GM19351 (cell line): ENCODE measurements around the gene ZFHX3.

Source experiments
- ATAC-seq: cut with Tn5 transposase; IDR thresholded peaks from one replicate; pipeline ENCODE4 v1.9.1; 2021; ENCODE audit warnings: mild to moderate bottlenecking, moderate library complexity; ENCODE audit not compliant: unreplicated experiment

ZFHX3 gene

DNA sequence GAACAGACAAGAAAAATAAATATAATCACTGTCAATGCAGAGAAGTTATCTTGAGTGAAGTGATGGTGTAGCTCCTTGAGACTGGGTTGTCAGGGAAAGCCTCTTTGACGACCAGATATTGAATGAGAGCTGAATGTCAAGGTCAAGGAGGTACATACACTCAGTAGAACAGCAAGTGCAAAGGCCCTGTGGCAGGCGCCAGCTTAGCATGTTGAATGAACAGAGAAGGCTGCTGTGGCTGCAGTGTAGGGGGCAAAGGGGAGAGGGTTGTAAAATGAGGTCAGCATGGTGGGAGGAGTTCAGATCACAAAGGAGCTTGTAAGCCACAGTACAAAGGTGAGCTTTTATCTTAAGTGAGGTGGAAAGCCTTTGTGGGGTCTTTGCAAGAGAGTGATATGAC is 111.5 kb downstream of the ZFHX3 start:
- no peak for ATAC-seq

DNA sequence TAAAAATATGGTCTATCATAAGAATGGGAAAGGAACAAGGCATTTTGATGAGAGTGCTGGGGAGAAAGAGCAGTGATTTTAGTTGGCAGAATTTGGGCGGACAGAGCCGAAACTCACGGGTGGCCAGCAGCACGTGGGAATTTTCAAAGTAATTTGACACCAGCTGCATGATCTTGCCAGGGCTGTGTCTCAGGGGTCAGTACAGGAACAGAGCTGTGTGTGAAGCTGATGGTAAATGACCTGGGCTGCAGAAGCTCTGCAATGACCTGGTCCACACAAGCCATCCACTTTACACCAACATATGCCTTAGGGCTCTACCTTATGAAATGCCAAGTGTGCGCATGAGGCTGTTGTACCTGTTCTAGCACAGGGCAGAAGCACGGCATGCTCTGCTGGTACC is 112.0 kb downstream of the ZFHX3 start:
- ATAC-seq = no peak

DNA sequence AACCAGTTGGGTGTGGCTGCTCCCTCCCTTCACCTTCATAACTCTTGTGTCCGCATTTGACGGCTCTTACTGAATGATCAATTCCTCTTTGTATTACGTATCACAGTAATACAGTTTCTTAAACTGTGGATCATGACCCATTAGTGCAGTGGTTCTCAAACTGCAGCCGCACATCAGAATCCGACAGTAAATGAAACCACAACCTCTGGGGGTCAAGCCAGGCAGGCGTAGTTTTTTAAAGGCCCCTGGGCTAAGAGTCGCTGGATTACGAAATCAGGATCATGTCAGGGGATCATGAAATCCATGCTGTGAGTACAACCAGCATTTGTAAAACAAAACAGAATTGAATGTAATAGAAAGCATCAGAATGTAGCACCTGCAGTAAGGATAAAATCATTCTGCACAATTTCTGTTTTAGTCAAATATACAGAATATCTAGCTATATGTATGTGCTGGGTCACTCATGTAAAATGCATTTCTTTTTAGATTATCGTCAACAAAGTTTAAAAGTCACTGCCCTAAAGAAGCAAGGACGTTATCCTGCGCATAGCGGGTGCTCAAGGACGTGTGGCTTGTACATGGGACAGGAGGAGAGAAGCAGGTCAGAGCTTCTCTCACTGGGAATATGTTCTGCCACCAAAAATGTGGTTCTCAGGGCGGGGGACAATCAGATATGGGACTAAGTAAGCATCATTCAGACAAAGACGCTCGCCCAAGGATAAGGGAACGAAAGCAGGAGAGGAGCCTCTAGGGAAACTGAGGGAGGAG is 113.1 kb downstream of the ZFHX3 start:
- ATAC-seq = no peak

DNA sequence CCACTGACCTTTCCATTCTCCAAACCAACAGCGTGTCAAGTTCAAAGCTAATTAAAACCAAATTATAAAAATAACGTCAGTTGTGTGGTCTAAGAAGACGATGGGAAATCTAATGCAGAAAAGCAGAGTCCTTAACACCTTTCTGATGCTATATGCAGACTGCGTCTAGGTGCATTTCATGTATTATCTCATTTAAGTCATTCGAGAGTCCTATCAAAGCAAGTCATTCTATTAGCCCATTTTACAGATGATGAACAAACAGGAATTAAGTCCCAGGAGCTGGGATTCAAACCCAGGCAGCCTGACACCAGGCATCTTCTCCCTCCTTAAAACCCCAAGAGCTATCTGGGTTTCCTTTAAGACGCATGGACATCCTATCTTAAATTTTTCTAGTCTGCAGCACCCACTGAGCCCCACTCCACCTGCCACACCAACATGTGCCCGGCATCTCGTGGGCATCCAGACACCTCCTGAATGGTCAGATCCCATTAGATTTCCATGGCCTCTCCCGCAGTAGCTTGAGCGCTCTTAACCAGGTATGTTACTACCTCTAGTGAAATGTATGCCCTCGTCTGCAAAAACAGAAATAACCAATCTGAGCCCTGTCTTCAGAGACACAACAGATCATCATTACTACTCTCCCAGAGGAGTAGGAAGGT is 115.1 kb downstream of the ZFHX3 start:
- ATAC-seq = no peak

DNA sequence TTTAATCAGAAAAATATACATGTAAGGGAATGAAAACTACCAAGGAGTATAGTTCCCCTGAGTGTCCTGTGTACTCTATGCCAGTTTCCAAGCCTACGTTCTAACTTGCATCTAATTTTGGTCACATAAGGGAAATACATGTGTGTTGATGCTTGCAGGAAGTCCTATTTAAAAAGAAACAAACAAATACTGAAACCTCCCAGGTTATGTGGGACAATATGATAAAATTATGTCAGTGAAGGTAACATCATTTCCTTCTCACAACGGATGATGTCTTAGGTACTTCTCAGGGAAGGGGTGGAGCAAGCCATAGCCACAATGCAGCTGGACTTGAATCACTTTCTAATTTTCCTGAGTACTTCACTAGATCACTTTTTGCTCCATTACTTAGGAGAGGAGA is 115.9 kb downstream of the ZFHX3 start:
- peak; percentile 75 for ATAC-seq

DNA sequence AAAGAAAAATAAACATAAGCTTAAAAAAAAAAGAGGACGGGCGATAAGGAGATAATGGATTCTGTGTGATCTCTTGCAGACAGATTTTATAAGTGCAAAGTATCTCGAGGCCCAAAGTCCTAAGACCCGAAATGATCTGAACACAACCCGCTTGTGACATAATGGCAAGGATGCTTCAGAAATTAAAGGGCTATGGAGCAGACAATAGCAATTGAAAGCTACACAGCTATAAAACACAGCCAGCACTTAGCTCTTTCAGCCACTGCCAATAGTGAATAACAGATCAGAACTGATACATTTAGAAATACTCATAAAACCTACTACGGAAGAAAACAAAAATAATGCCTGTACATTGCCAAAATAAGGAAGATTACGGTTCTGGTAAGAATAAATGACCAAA is 117.5 kb downstream of the ZFHX3 start:
- no peak for ATAC-seq

DNA sequence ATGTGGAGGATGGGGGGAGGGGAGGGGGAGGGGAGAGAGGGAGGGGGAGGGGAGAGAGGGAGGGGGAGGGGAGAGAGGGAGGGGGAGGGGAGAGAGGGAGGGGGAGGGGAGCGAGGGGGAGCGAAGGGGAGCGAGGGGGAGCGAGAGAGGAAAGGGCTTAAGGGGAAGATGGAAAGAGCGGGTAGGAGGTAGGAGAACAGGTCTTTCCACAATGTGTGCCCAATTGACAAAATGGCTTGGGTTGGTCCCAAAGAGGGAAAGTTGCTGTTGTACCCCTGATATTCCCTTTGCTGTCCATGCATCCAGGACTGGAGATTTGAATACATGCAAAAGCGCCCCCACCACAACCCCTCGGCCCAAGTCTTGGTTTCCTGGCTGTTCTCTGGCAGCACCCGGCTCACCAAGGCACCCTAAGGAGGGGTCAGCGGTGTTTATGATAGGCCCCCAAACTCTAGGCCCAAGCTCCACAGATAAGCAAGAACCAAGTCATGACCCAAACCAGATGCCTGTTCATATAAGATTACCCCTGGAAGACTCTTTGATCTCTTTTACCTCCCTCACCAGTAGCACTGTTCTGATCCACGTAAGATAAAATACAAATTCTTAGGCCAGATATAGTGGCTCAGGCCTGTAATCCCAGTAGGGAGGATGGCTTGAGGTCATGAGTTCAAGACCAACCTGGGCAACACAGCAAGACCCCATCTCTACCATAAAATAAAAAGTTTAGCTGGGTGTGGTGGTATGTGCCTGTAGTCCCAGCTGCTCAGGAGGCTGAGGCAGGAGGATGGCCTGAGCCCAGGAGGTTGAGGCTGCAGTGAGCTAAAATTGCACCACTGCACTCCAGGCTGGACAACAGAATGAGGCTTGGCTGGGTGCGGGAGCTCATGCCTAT is 119.6 kb downstream of the ZFHX3 start:
- ATAC-seq = no peak

DNA sequence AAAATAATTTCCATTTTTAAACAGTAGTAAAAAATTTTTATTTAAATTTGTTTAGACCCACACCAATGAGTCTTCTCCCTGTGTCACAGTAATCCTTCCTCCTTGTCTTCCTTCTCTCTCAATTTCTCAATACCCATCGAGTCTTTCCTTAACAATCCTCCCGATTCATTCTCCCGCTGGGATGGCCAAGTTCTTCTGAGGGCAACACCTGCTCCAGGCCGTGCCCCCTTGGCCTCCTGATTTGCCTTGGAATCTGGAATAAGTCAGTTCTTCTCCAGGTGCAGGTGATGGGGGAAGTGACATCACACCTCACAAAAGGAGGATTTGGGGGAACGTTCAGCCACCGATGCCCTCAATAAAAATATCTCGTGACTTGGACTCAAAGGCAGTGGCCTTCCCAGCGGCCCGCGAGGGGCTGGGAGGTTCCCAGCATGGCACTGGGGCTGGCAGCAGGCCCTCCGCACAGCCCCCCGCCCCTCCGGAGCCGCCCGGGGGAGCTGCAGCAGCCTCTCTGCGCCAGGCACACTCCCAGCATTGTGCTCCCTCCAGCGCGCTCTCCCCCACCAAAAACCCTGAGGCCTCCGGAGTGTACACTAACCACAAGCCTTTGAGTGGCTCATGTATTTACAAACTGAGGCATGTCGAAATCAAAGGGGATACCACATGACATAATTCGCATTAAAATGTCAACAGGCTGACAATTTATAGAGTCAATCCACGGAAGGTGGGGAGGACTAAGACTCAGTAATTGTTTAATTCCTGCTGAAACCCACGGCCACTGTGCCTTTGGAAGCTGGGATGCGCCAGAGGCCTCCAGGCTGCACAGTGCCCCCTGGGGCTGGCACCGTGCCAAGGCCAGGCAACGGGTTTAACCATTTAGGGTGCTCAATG is 120.5 kb downstream of the ZFHX3 start:
- no peak for ATAC-seq

DNA sequence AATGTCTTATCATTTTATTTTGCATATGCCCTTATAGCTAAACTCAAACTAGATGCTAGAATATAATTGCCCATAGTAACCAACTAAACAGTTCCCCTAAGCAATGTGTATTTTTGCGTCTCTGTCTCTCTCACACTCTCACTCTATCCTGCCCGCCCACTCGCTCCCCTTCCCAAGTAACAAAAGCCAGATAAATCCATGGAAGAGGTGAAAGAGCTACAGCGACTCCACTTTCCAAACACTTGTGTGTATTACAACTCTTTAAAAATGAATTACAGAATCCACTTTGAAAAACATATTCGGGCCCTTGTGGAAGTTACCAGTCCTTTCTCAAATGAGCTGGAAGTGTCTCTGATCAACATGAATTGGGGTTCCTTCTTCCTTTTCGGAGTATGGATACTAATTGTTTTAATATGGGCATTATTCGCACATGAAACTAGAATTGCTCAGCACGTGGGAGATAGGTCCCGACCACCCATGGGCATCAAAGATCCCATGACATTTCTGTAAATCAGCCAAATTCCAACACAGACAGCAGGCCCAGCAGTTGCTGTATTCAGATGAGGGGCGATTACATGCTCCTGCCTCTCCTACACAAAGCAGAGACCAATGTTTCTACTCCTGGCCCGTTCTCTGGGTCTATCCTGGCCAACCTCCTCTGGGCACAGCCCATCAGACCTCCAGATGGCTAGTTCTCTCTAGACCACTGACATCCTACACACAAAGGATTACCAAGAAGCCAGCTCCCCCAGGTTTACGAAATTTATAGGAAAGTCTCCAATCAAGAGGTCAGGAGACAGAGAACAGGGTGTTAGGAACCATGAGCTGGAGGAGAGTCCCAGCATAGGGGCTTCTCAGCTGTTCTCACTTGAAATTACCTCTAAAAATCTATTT is 121.5 kb downstream of the ZFHX3 start:
- no peak for ATAC-seq

DNA sequence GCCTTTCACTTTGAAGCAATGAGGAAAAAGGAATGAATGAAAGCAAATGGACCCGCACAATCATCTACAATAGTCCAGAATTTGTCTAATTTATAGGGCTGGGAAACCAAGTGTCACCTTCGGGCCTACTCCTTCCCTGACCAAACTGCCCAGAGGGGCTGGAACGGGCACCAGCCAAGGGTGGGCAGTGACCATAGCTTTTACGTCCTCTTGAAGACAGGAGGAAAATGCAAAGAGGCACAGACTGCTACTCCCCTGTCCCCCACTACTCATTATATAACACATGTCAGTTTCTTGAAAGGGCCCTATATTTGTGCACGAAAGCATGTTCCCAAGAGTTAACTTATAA is 122.3 kb downstream of the ZFHX3 start:
- no peak for ATAC-seq

DNA sequence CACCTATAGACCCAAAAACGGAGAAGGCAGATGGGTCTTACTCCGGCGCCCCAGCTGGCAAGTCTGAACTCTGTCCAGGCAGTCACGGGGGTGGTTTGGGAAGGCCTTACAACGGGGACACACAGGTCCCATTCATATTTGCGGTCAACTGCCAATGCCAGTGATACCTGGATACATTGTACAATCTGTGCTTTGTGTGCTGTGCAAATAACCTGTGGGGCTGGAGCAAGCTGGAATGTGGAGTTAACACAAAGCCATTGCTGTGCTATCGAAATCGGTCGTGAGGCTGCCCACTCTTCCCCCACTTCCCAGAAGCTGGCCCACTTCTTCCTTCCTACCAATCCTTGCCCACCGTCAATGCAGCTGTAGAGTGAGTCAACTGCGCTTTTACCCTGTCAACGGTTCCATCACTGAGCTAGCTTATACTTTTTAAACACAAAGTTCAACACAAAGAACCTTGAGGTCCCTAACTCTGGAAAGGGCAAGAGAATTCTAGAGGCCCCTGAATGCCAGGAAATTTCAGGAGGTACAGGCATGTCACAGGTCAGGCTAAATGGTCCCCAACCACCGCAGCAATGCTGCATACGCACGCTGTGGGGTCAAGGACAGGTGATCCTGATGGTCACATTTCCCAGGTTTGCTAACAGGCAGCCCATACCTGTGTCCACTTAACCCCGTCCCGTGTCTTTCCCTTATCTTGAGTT is 122.8 kb downstream of the ZFHX3 start:
- no peak for ATAC-seq

DNA sequence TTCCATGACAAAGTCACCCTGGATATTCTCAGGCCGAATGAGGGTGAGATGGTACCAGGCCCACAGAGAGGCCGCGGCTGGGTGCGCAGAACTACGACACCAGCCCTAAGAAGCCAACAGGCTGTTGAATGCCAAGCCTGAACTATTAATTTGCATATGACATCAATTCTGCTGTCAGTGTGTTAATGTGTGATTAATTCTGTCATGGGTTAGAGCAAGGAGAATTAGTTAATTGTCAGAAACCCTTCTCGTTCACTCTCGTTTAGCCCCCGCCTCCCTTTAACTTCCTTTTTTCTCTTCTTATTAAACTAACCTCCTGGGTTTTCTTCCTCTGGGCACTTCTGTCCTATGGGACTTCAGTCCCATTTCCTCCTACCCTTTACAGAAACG is 123.4 kb downstream of the ZFHX3 start:
- no peak for ATAC-seq

DNA sequence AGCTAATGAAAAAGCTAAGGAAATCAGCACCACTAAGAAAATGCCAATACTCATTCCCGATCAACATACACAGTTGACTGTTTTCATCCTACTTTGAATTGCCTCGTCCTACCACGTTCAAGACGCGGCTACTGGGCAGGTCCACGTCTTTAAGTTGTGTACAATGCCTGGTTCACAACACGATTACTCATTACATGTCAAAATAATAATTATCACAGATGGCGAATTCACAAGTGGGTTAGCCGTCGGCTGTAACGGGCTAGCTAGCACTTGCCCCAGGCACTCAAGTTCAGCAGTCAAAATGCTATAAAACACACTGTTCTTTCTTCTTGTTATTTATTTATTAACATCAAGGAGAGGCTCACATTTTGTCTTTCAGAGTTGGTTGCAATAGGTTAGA is 124.2 kb downstream of the ZFHX3 start:
- ATAC-seq = no peak

DNA sequence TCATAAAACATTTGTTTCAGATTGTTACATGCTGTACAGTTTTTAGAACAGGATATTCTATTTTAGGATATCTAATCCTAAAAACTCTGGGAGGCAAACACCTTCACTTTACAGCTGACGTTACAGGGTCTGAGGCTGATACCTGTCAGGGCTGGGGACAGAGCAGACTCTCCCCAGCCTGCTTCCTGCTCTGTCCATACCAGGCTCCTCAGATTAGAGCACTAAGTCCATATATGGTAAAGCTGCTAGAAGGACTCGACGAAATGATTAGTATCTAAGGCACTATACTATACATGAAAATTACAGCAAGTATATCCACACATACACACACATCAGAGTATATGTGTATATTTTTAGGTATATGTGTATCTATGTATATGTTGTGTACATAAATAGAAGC is 125.2 kb downstream of the ZFHX3 start:
- ATAC-seq = no peak

DNA sequence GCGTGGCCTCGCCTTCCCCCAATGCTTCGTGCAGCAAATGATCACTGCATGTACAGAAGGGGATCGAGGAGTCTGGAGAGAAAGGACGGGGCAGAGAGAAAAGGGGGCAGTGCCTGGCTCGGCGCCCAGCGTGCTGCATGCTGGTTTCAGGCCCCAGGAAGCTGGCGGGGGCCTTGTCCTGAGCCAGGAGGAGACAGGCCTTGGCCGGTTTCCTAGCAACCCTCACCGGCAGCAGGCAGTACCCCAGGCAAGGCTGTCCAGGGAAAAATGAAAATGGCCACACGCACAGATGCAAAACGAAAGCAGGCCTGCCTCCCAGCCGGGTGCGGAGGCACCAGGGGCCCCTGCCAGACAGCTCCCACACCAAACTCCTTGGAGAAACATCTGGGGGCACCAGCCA is 126.3 kb downstream of the ZFHX3 start:
- no peak for ATAC-seq

DNA sequence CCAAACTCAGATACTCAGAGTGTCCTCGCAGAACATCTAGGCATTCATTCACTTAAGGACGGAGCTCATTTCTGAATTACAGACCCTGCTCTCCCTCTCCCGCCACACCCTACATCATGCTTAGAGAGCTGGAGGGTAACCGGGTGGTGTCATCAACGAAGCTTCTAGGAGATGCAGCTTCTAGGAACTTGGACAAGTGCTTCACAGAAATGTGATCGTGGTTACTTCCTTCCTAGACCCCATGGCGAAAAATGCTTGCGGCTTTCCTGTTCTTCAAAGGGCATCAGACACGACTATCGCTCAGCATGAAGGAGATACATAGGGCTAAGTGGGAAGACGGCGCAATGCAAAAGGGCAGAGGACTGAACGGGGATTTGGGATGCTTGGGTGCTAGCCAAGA is 126.8 kb downstream of the ZFHX3 start:
- no peak for ATAC-seq

DNA sequence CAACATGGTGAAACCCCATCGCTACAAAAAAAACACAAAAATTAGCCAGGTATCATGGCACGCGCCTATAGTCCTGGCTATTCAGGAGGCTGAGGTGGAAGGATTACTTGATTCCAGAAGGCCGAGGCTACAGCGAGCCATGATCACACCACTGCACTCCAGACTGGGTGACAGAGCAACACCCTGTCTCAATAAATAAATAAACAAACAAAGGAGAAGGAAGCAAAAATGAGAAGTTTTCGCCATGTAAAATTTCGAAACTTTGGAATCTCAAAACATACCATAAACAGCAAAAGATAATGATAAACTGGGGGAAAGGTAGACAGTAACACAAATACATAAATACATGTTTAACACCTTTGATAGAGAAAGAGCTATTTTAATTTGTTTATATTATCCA is 130.9 kb downstream of the ZFHX3 start:
- ATAC-seq = no peak

DNA sequence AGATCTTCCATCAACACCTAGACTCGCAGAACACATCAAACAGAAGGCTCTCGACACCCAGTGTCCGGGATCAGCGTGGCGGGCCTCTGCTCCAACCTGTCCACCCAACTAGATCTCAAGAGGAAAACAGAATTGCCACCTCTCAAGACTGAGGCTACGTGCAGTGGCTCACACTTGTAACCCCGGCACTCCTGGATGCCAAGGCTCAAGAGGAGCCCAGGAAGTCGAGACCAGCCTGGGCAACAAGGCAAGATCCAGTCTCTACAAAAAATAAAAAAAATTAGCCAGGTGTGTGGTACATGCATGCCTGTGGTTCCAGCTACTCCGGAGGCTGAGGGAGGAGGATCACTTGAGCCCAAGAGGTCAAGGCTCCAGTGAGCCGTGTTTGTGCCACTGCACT is 132.6 kb downstream of the ZFHX3 start:
- no peak for ATAC-seq

DNA sequence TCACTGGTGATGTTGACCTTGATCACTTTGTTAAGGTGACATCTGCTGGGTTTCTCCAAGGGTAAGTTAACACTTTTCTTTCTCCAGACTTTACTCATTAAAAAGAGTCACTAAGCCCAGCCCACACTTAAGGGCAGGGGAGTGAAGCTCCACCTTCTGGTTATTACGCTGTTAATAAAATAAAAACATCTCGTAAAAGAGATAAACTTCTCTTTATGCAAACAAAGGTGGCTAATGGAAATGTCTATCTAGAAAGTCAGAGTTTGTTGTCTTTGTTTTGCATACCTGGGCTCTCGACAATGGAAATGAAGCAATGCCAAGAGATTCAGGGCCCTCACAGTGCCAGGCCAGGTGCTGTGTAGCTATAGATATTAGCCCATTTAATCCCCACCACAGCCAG is 134.4 kb downstream of the ZFHX3 start:
- no peak for ATAC-seq
